ENCODE results near the gene CFAP43. TPM values are rescaled to one million over a fixed set of nuclear protein-coding genes. Genes with fewer than 3 reads are reported as not detected.

CFAP43 gene
- total and polyA plus RNA-seq, 9 of the 15 experiments (the other 6 are each of a cell fraction or from before 2014, with no cell fraction given), result 0.07 to 0.86 (median 0.11) TPM; not detected in 1

- Histone ChIP-seq H3K9ac (ENCODE audit: insufficient read depth in 1 of 2, low read depth in 2 of 2, low read length in 2 of 2) (peak overlapping the region in 1 of 2 experiments; percentile 34; a peak in 1 of 4 replicates), H3K4me2 (ENCODE audit: insufficient read depth, low read length) (peak overlapping the region; percentile 86), H3K4me1 (replicated peaks in 1 of 2; ENCODE audit: control insufficient read depth in 2 of 2, insufficient read depth in 2 of 2, low read length in 2 of 2) (peaks cover 11 to 26% of the 10 kb centered on the region in 2 experiments; a peak in 4 of 5 replicates), H3K4me3 (no peak overlapping the region), H3K36me3 (ENCODE audit: control insufficient read depth, insufficient read depth, low read length) (peaks cover 23% of the 10 kb centered on the region), H3K27ac (ENCODE audit: extremely low read depth, low read depth, low read length) (peak overlapping the region; percentile 74), H4K20me1 (replicated peaks; ENCODE audit: control insufficient read depth, insufficient read depth, low read length) (no peaks in the 10 kb centered on the region), H3K27me3 (ENCODE audit: control insufficient read depth in 2 of 2, insufficient read depth in 2 of 2, low read length in 2 of 2) (no peaks in the 10 kb centered on the region), H3K9me1 (ENCODE audit: control insufficient read depth, insufficient read depth, low read length) (no peaks in the 10 kb centered on the region), H2AFZ (ENCODE audit: low read depth, low read length) (peak overlapping the region; percentile 91; the same call in 1 of the 2 replicates), H3K9me3 (replicated peaks; ENCODE audit: control insufficient read depth, insufficient read depth, low read depth, low read length) (no peaks in the 10 kb centered on the region; the same call in 1 of the 2 replicates), H3K79me2 (ENCODE audit: control insufficient read depth, insufficient read depth, low read length) (peaks cover 36% of the 10 kb centered on the region)
- WGBS (ENCODE audit: insufficient coverage, low coverage, missing lambda C conversion rate), result 0% methylated on average over 1 of the region's 2 CpGs
- FAIRE-seq (peak; percentile 70), DNase-seq (ENCODE audit: extremely low read depth in 1 of 4, low spot score in 3 of 4) (peak; percentile 25 to 88 (median 54)), ATAC-seq (peak; percentile 47)
- ChIA-PET POLR2A (interaction anchor here (0.6 to 1.0 kb wide), 2 partner anchors 22 to 65 kb away, joined by 3 read pairs; no protein-coding TSS in a partner anchor), CTCF (ENCODE audit: low intra/inter-chr PET ratio) (no interaction called here)
- in situ Hi-C loops (cut with MboI) (no loop called here), intact Hi-C loops (cut with micrococcal nuclease) (no loop called here)
- BruUV-seq (replicated peaks), result no TSS peak
- TF ChIP-seq GABPA (tag; conservative IDR thresholded peaks at IDR 0.05; ENCODE audit: low read depth) (no peak), GTF2E2 (tag; IDR thresholded peaks at IDR 0.05) (no peak), ZNF584 (CRISPR knock-in tag; IDR thresholded peaks at IDR 0.05; ENCODE audit: low read depth) (no peak), NCOA1 (IDR thresholded peaks at IDR 0.05; ENCODE audit: low read depth) (peak; percentile 35; the same call in 1 of the 2 replicates), PTTG1 (tag; IDR thresholded peaks at IDR 0.05; ENCODE audit: low read depth) (no peak), TCF15 (CRISPR knock-in tag; IDR thresholded peaks at IDR 0.05) (no peak), ATF3 (IDR thresholded peaks at IDR 0.05) (peak; percentile 65), ATF3 (CRISPR knock-in tag; conservative IDR thresholded peaks at IDR 0.05) (no peak), TAF9B (IDR thresholded peaks at IDR 0.05; ENCODE audit: partially characterized antibody) (peak; percentile 44), EP300 (IDR thresholded peaks at IDR 0.05; ENCODE audit: low read length) (peak; percentile 87), KAT7 (CRISPR knock-in tag; IDR thresholded peaks at IDR 0.05; ENCODE audit: borderline replicate concordance) (no peak), SMARCB1 (IDR thresholded peaks at IDR 0.05; ENCODE audit: insufficient read length, low read depth) (no peak), HDGF (IDR thresholded peaks at IDR 0.05) (no peak), ASH1L (IDR thresholded peaks at IDR 0.05; ENCODE audit: borderline replicate concordance, low read depth, partially characterized antibody) (no peak), CUX1 (CRISPR knock-in tag; IDR thresholded peaks at IDR 0.05) (no peak), TGIF2 (CRISPR knock-in tag; IDR thresholded peaks at IDR 0.05) (no peak), ZNF134 (CRISPR knock-in tag; conservative IDR thresholded peaks at IDR 0.05) (no peak), XRCC4 (IDR thresholded peaks at IDR 0.05; ENCODE audit: extremely low read depth, insufficient read depth, insufficient read length) (no peak), NCOA6 (IDR thresholded peaks at IDR 0.05) (no peak)
Measured at GRCh38 chr10:104253106-104253505, 20.9 kb upstream of the CFAP43 start.
